T follicular helper cell (primary cell): Measurements from ENCODE around the gene MSH5.

Source experiments
- DNase-seq: peaks from one replicate; pipeline ENCODE4 v3.0.0-alpha.2; 2020; ENCODE audit warnings: low read depth

Gene MSH5

GRCh38 chr6:31713465-31713864 lies 26.3 kb upstream of the MSH5 start:
- no peak for DNase-seq

- no peak for DNase-seq
These were observed 25.7 kb upstream of the MSH5 start for GRCh38 chr6:31713991-31714684.

GRCh38 chr6:31715022-31715958 lies 24.5 kb upstream of the MSH5 start, which contains the start of gene LY6G6D:
Gene LY6G6D (plus strand): TSS chr6:31715348. CDS start chr6:31715356, 8 bp downstream.
- DNase-seq, result no peak

GRCh38 chr6:31717499-31718222 lies 22.1 kb upstream of the MSH5 start:
- no peak for DNase-seq

- no peak for DNase-seq
These were observed 21.5 kb upstream of the MSH5 start for GRCh38 chr6:31718265-31718664.

- no peak for DNase-seq
These were observed 20.8 kb upstream of the MSH5 start for GRCh38 chr6:31719001-31719400.

- DNase-seq, result no peak
These were observed 19.5 kb upstream of the MSH5 start for GRCh38 chr6:31720196-31720770.

GRCh38 chr6:31721351-31722020 lies 18.3 kb upstream of the MSH5 start, which contains the start of gene LY6G6C:
Gene LY6G6C (minus strand): TSS chr6:31721746. CDS start chr6:31721679, 67 bp downstream.
- DNase-seq, result no peak

- DNase-seq, result no peak
These were observed 17.6 kb upstream of the MSH5 start for GRCh38 chr6:31722173-31722572.

GRCh38 chr6:31723245-31723979 lies 16.4 kb upstream of the MSH5 start, which contains the start of gene MPIG6B:
Gene MPIG6B (plus strand): TSS chr6:31723373. CDS start chr6:31723384, 11 bp downstream.
- no peak for DNase-seq

GRCh38 chr6:31723980-31724691 lies 15.7 kb upstream of the MSH5 start:
- no peak for DNase-seq

GRCh38 chr6:31725502-31726350 lies 14.1 kb upstream of the MSH5 start:
- DNase-seq, result no peak

GRCh38 chr6:31727034-31727716 lies 12.6 kb upstream of the MSH5 start:
- DNase-seq, result no peak

GRCh38 chr6:31727717-31728671 lies 11.8 kb upstream of the MSH5 start:
- no peak for DNase-seq

- no peak for DNase-seq
These were observed 10.9 kb upstream of the MSH5 start, which contains the start of gene DDAH2 for GRCh38 chr6:31728767-31729514. Gene DDAH2 (minus strand): TSS chr6:31729299. CDS start chr6:31729161, 138 bp downstream.

GRCh38 chr6:31729515-31729978 lies 10.3 kb upstream of the MSH5 start:
- peak; percentile 72 for DNase-seq
